HepG2 (cell line): ENCODE results near the gene SLC9A5. TPM values are rescaled to one million over a fixed set of nuclear protein-coding genes. Genes with fewer than 3 reads are reported as not detected.

Experiments used
- ARHGAP35 ChIP-seq: sonication (generic); formaldehyde crosslinking; IDR thresholded peaks from 2 replicates; pipeline ENCODE4 v1.9.0; 2022; ENCODE audit warnings: mild to moderate bottlenecking, inconsistent platforms, moderate library complexity, missing genetic modification reagents, borderline replicate concordance
- ATF7-NPFF ChIP-seq: sonication (generic); formaldehyde crosslinking; IDR thresholded peaks from 2 replicates; pipeline ENCODE4 v1.8.1; 2023; ENCODE audit warnings: mild to moderate bottlenecking, low read depth, missing genetic modification reagents, moderate library complexity
- CBX1 ChIP-seq: IDR thresholded peaks from one replicate; pipeline ENCODE4 v1.6.1; 2016; ENCODE audit warnings: antibody characterized with exemption, low read depth
- GLI4 ChIP-seq: sonication (generic); formaldehyde crosslinking; IDR thresholded peaks from 2 replicates; pipeline ENCODE4 v1.5.1; 2020; ENCODE audit warnings: missing genetic modification reagents, mild to moderate bottlenecking, moderate library complexity, borderline replicate concordance
- HNF4G ChIP-seq, 2 experiments: sonication (generic) in 1 of 2; formaldehyde crosslinking in 1 of 2; IDR thresholded peaks; 2 replicates each; pipeline versions ENCODE4 v1.4.0 to v1.6.1; 2011 to 2020; ENCODE audit warnings: borderline replicate concordance in 2 of 2, low read depth in 2 of 2, mild to moderate bottlenecking in 2 of 2, low read length in 1 of 2, missing genetic modification reagents in 1 of 2, moderate library complexity in 1 of 2
- HOXA9 ChIP-seq: sonication (generic); formaldehyde crosslinking; IDR thresholded peaks from 2 replicates; pipeline ENCODE4 v1.8.1; 2022; ENCODE audit warnings: missing genetic modification reagents, mild to moderate bottlenecking, moderate library complexity, borderline replicate concordance
- KDM2A ChIP-seq: sonication (generic); formaldehyde crosslinking; IDR thresholded peaks from 2 replicates; pipeline ENCODE4 v1.4.0; 2020; ENCODE audit warnings: low read depth, missing genetic modification reagents, borderline replicate concordance
- TEAD2 ChIP-seq: sonication (generic); formaldehyde crosslinking; IDR thresholded peaks from 2 replicates; pipeline ENCODE4 v1.9.0; 2021; ENCODE audit warnings: missing genetic modification reagents
- ZFX ChIP-seq: sonication (generic); formaldehyde crosslinking; IDR thresholded peaks from 2 replicates; pipeline ENCODE4 v1.4.0; 2020; ENCODE audit warnings: mild to moderate bottlenecking, low read depth, missing genetic modification reagents, moderate library complexity
- ZMYM2 ChIP-seq: sonication (generic); formaldehyde crosslinking; IDR thresholded peaks from 2 replicates; pipeline ENCODE4 v1.8.0; 2022; ENCODE audit warnings: mild to moderate bottlenecking, missing genetic modification reagents
- ZNF263 ChIP-seq: sonication (generic); formaldehyde crosslinking; IDR thresholded peaks from 2 replicates; pipeline ENCODE4 v1.4.0; 2020; ENCODE audit warnings: missing genetic modification reagents
- ZNF335 ChIP-seq: sonication (generic); formaldehyde crosslinking; IDR thresholded peaks from 2 replicates; pipeline ENCODE4 v1.4.0; 2020; ENCODE audit warnings: missing genetic modification reagents
- ZNF501 ChIP-seq: sonication (generic); formaldehyde crosslinking; IDR thresholded peaks from 2 replicates; pipeline ENCODE4 v1.5.1; 2020; ENCODE audit warnings: mild to moderate bottlenecking, moderate library complexity, missing genetic modification reagents
- ZNF510 ChIP-seq: sonication (generic); formaldehyde crosslinking; IDR thresholded peaks from 2 replicates; pipeline ENCODE4 v1.4.0; 2020; ENCODE audit warnings: low read depth, mild to moderate bottlenecking, missing genetic modification reagents
- polyA plus RNA-seq, 8 experiments: library from polyadenylated mRNA; depleted of rRNA in 3 of 8; stranded (reverse) in 7 of 8; unstranded in 1 of 8; fragments of >200 nt; fragmentation: Illumina TruSeq in 4 of 8; extraction: Trizol in 4 of 8; gene quantifications; 2 replicates each; pipeline versions ENCODE4 v1.2.1 to v1.2.3, GENCODE V29; 2011 to 2016; ENCODE audit warnings: low read depth in 4 of 8, missing spikeins in 1 of 8, mixed read lengths in 1 of 8; ENCODE audit not compliant: insufficient read depth in 1 of 8
- total RNA-seq, 5 experiments: library from RNA; depleted of rRNA; stranded (reverse); fragments of >200 nt; fragmentation: Illumina TruSeq; extraction: Trizol; gene quantifications; 2 replicates each; pipeline ENCODE4 v1.2.3, GENCODE V29; 2016; ENCODE audit warnings: low read depth in 1 of 5
- TF ChIP-seq, protein P1 (sequence below): sonication (generic); formaldehyde crosslinking; IDR thresholded peaks from 2 replicates; pipeline ENCODE4 v1.8.0; 2022; ENCODE audit warnings: mild to moderate bottlenecking, missing genetic modification reagents
- TF ChIP-seq, protein P2 (sequence below): sonication (generic); formaldehyde crosslinking; IDR thresholded peaks from 2 replicates; pipeline ENCODE4 v1.4.0; 2020; ENCODE audit warnings: mild to moderate bottlenecking, missing genetic modification reagents
- TF ChIP-seq, protein P3 (sequence below): sonication (generic); formaldehyde crosslinking; IDR thresholded peaks from 2 replicates; pipeline ENCODE4 v1.4.0; 2020; ENCODE audit warnings: mild to moderate bottlenecking, low read depth, missing genetic modification reagents
- TF ChIP-seq, protein P4 (sequence below): sonication (generic); formaldehyde crosslinking; IDR thresholded peaks from 2 replicates; pipeline ENCODE4 v1.8.1; 2022; ENCODE audit warnings: mild to moderate bottlenecking, missing genetic modification reagents

The SLC9A5 gene
- total and polyA plus RNA-seq, 2 of the 13 experiments (the other 11 are each of a cell fraction or from before 2014, with no cell fraction given), result 0.58 to 1.4 TPM

DNA sequence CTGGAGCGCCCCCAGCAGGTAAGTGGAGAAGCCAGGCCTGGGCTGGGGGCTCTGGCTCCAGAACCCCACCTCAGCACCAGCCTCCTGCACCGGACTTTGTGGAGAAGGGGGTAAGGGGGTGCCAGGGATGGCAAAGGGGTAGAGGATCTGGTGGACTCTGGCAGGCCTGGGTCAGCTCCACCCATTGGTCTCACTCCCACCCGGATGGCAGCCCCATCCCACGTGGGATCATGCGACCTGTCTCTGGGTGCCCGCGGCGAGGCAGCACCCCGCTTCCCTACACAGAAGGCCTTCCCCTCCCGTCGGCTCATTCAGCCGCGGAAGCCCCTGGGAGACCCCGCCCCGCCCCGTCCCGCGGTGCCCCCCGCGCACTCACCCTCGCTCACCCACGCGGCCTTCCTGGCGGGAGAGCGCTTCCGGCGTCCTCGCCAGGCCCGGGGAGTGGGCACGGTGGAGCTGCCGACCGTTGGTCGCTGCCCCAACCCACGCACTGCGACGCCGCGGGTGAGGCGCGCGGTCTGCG is 30.1 kb downstream of the SLC9A5 start (continued):
- TF ChIP-seq HOXA9 (CRISPR knock-in tag) (no peak), CBX1 (no peak), TEAD2 (peak; percentile 87), ZMYM2 (CRISPR knock-in tag) (no peak), ZNF510 (CRISPR knock-in tag) (peak; percentile 21; the same call in 1 of the 2 replicates), ATF7-NPFF (peak; percentile 84; the same call in 1 of the 2 replicates), ZNF263 (peak; percentile 77), ZNF501 (CRISPR knock-in tag) (no peak), HNF4G (IDR thresholded peaks at IDR 0.05; ENCODE audit: borderline replicate concordance, low read depth, low read length) (no peak), HNF4G (CRISPR knock-in tag; IDR thresholded peaks at IDR 0.05; ENCODE audit: borderline replicate concordance, low read depth) (no peak), ZFX (CRISPR knock-in tag) (peak; percentile 94), GLI4 (CRISPR knock-in tag) (peak; percentile 56; the same call in 1 of the 2 replicates), KDM2A (peak; percentile 64), ARHGAP35 (CRISPR knock-in tag) (no peak; the same call in 1 of the 2 replicates), ZNF335 (CRISPR knock-in tag) (peak; percentile 54; the same call in 1 of the 2 replicates)
- TF ChIP-seq, protein P1, sequence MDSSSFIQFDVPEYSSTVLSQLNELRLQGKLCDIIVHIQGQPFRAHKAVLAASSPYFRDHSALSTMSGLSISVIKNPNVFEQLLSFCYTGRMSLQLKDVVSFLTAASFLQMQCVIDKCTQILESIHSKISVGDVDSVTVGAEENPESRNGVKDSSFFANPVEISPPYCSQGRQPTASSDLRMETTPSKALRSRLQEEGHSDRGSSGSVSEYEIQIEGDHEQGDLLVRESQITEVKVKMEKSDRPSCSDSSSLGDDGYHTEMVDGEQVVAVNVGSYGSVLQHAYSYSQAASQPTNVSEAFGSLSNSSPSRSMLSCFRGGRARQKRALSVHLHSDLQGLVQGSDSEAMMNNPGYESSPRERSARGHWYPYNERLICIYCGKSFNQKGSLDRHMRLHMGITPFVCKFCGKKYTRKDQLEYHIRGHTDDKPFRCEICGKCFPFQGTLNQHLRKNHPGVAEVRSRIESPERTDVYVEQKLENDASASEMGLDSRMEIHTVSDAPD (CRISPR knock-in tag), result no peak
- TF ChIP-seq, protein P2, sequence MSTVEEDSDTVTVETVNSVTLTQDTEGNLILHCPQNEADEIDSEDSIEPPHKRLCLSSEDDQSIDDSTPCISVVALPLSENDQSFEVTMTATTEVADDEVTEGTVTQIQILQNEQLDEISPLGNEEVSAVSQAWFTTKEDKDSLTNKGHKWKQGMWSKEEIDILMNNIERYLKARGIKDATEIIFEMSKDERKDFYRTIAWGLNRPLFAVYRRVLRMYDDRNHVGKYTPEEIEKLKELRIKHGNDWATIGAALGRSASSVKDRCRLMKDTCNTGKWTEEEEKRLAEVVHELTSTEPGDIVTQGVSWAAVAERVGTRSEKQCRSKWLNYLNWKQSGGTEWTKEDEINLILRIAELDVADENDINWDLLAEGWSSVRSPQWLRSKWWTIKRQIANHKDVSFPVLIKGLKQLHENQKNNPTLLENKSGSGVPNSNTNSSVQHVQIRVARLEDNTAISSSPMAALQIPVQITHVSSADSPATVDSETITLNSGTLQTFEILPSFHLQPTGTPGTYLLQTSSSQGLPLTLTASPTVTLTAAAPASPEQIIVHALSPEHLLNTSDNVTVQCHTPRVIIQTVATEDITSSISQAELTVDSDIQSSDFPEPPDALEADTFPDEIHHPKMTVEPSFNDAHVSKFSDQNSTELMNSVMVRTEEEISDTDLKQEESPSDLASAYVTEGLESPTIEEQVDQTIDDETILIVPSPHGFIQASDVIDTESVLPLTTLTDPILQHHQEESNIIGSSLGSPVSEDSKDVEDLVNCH (CRISPR knock-in tag), result no peak
- TF ChIP-seq, protein P3, sequence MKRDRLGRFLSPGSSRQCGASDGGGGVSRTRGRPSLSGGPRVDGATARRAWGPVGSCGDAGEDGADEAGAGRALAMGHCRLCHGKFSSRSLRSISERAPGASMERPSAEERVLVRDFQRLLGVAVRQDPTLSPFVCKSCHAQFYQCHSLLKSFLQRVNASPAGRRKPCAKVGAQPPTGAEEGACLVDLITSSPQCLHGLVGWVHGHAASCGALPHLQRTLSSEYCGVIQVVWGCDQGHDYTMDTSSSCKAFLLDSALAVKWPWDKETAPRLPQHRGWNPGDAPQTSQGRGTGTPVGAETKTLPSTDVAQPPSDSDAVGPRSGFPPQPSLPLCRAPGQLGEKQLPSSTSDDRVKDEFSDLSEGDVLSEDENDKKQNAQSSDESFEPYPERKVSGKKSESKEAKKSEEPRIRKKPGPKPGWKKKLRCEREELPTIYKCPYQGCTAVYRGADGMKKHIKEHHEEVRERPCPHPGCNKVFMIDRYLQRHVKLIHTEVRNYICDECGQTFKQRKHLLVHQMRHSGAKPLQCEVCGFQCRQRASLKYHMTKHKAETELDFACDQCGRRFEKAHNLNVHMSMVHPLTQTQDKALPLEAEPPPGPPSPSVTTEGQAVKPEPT, result no peak
- TF ChIP-seq, protein P4, sequence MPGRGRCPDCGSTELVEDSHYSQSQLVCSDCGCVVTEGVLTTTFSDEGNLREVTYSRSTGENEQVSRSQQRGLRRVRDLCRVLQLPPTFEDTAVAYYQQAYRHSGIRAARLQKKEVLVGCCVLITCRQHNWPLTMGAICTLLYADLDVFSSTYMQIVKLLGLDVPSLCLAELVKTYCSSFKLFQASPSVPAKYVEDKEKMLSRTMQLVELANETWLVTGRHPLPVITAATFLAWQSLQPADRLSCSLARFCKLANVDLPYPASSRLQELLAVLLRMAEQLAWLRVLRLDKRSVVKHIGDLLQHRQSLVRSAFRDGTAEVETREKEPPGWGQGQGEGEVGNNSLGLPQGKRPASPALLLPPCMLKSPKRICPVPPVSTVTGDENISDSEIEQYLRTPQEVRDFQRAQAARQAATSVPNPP (CRISPR knock-in tag), result no peak
